Measurements from ENCODE around the gene ZMYM4. TPM values are rescaled to one million over a fixed set of nuclear protein-coding genes. Genes with fewer than 3 reads are reported as not detected.

The ZMYM4 gene
- total RNA-seq, 1 experiment from 2014 or later, result 66.0 TPM

GRCh38 chr1:35290452-35290851 is 21.9 kb downstream of the ZMYM4 start:
- no peaks in the 10 kb centered on the region for H3K23me2 ChIP-seq (ENCODE audit: insufficient read length, low read depth, low read length, poor library complexity, severe bottlenecking)
- H3K4me1 Mint-ChIP-seq, result no peaks in the 10 kb centered on the region
- H3K18ac ChIP-seq (ENCODE audit: insufficient read length, low read depth, low read length), result no peak overlapping the region
- no peak overlapping the region for H3K9ac ChIP-seq (ENCODE audit: extremely low read depth, insufficient read length, low read length)
- no peak overlapping the region for H4K8ac ChIP-seq (replicated peaks; ENCODE audit: insufficient read length, low read depth, low read length)
- peaks cover 0 to 29% (median 4%) of the 10 kb centered on the region in 3 experiments; a peak in 4 of 7 replicates for H3K36me3 Mint-ChIP-seq (ENCODE audit: insufficient read depth in 1 of 3, low read depth in 3 of 3)
- no peak overlapping the region for H2BK120ac ChIP-seq (ENCODE audit: low read depth, low read length, poor library complexity, severe bottlenecking)
- H3K27ac ChIP-seq (ENCODE audit: insufficient read length, low read depth, low read length), result no peak overlapping the region
- no peak overlapping the region for H3K4me3 Mint-ChIP-seq
- peaks cover 4% of the 10 kb centered on the region for H3K79me1 ChIP-seq (ENCODE audit: insufficient read depth, low read depth, low read length, poor library complexity, severe bottlenecking)
- WGBS (ENCODE audit: extremely low coverage, insufficient read length, low lambda C conversion rate), result no CpG with 5 or more reads among the region's 2 CpGs
- H3T11ph ChIP-seq (ENCODE audit: low read length), result no peak overlapping the region
- H3K56ac ChIP-seq (ENCODE audit: insufficient read length, low read depth, low read length), result no peak overlapping the region
- H3K23ac ChIP-seq (ENCODE audit: insufficient read length, low read depth, low read length), result no peak overlapping the region
- H3K4ac ChIP-seq (ENCODE audit: low read depth, low read length), result no peak overlapping the region
- no peak overlapping the region for H2BK5ac ChIP-seq (ENCODE audit: insufficient read length, low read length)
- H2BK15ac ChIP-seq (ENCODE audit: low read depth, low read length), result no peak overlapping the region
- no peak overlapping the region for H2BK20ac ChIP-seq (ENCODE audit: low read depth, low read length, poor library complexity, severe bottlenecking)
- H3K4me2 ChIP-seq (ENCODE audit: insufficient read depth, insufficient read length, low read length), result no peak overlapping the region
- no peak overlapping the region for H4K91ac ChIP-seq (ENCODE audit: insufficient read length, low read depth, low read length)
- H2AK5ac ChIP-seq (ENCODE audit: insufficient read length, low read length), result no peak overlapping the region
- peaks cover 3% of the 10 kb centered on the region; the same call in 1 of the 2 replicates for H3K79me2 ChIP-seq (ENCODE audit: insufficient read depth, low read length)
- no peak for TF ChIP-seq CTCF (conservative IDR thresholded peaks at IDR 0.05)
- no peaks in the 10 kb centered on the region for H3K9me3 ChIP-seq (ENCODE audit: control insufficient read depth, low read depth, low read length)
- no peak overlapping the region for H3K14ac ChIP-seq (ENCODE audit: insufficient read depth, low read length)
- H3K27me3 ChIP-seq (ENCODE audit: insufficient read depth, low read length), result no peaks in the 10 kb centered on the region
- no peak overlapping the region for H4K5ac ChIP-seq (ENCODE audit: insufficient read length, low read depth, low read length)
- no peak overlapping the region for H2AFZ ChIP-seq (ENCODE audit: low read length)
- no peak overlapping the region for H3K27ac Mint-ChIP-seq
- no peaks in the 10 kb centered on the region for H3K4me1 ChIP-seq (ENCODE audit: insufficient read depth, low read length)
- H3K9me3 Mint-ChIP-seq, result no peaks in the 10 kb centered on the region
- no peaks in the 10 kb centered on the region for H3K27me3 Mint-ChIP-seq (ENCODE audit: low read depth)
- DNase-seq, result no peak
- H4K20me1 ChIP-seq (ENCODE audit: control insufficient read depth, insufficient read depth, insufficient read length), result no peaks in the 10 kb centered on the region
- H2BK12ac ChIP-seq (ENCODE audit: insufficient read length, low read depth, low read length), result no peak overlapping the region

All from H9 (cell line).